Keratinocyte (primary cell): ENCODE results near the gene CYP1A1. TPM values are rescaled to one million over a fixed set of nuclear protein-coding genes. Genes with fewer than 3 reads are reported as not detected.
A peak's percentile ranks its signal among the peaks of the same experiment; 100 is the strongest.

ENCODE experiments used
- DNase-seq: peaks from one replicate; pipeline ENCODE4 v3.0.0-alpha.2; 2011; ENCODE audit warnings: low read depth, missing footprints, low spot score
- FAIRE-seq: peaks from 2 replicates; lab custom pipeline; 2011; peaks lifted over from hg19 to GRCh38; lab: Jason Lieb, UNC
- H2AFZ ChIP-seq: 2 replicates; pipeline ENCODE4 v1.6.0; 2012; ENCODE audit warnings: low read length, control low read depth, inconsistent platforms; ENCODE audit not compliant: control insufficient read depth
- H3K27ac ChIP-seq: 2 replicates; pipeline ENCODE4 v1.5.1; 2011; ENCODE audit warnings: low read length; ENCODE audit not compliant: control insufficient read depth, insufficient read depth
- H3K27me3 ChIP-seq: 3 replicates; pipeline ENCODE4 v1.6.0; 2011; ENCODE audit warnings: low read length; ENCODE audit not compliant: control insufficient read depth, insufficient read depth; ENCODE audit errors: extremely low read depth
- H3K36me3 ChIP-seq, 2 experiments: 2 replicates in 1 of 2; 3 replicates in 1 of 2; pipeline ENCODE4 v1.5.1; 2011; ENCODE audit warnings: low read length in 2 of 2, mild to moderate bottlenecking in 1 of 2; ENCODE audit not compliant: control insufficient read depth in 2 of 2, insufficient read depth in 2 of 2; ENCODE audit errors: extremely low read depth in 1 of 2
- H3K4me1 ChIP-seq: 3 replicates; pipeline ENCODE4 v1.5.1; 2011; ENCODE audit warnings: low read length; ENCODE audit not compliant: control insufficient read depth, insufficient read depth; ENCODE audit errors: extremely low read depth
- H3K4me2 ChIP-seq: 3 replicates; pipeline ENCODE4 v1.6.0; 2011; ENCODE audit warnings: low read depth, low read length; ENCODE audit not compliant: control insufficient read depth, insufficient read depth; ENCODE audit errors: extremely low read depth
- H3K4me3 ChIP-seq, 3 experiments: fragments of 200-600 bp in 1 of 3; sonication (generic) in 1 of 3; 2 replicates in 2 of 3; 3 replicates in 1 of 3; pipeline ENCODE4 v1.5.1; 2011 to 2016; ENCODE audit warnings: low read length in 3 of 3, mild to moderate bottlenecking in 3 of 3, control low read depth in 2 of 3, inconsistent platforms in 1 of 3, low read depth in 1 of 3, mixed read lengths in 1 of 3, mixed run types in 1 of 3, moderate library complexity in 1 of 3; ENCODE audit not compliant: control insufficient read depth in 2 of 3, insufficient read depth in 2 of 3; ENCODE audit errors: extremely low read depth in 1 of 3
- H3K79me2 ChIP-seq: 2 replicates; pipeline ENCODE4 v1.6.0; 2012; ENCODE audit warnings: low read length; ENCODE audit not compliant: control insufficient read depth, insufficient read depth
- H3K9ac ChIP-seq: 3 replicates; pipeline ENCODE4 v1.6.0; 2011; ENCODE audit warnings: low read length; ENCODE audit not compliant: control insufficient read depth, insufficient read depth; ENCODE audit errors: extremely low read depth
- H3K9me1 ChIP-seq: 3 replicates; pipeline ENCODE4 v1.6.0; 2011; ENCODE audit warnings: low read length; ENCODE audit not compliant: control insufficient read depth, insufficient read depth; ENCODE audit errors: extremely low read depth
- H3K9me3 ChIP-seq: 2 replicates; pipeline ENCODE4 v1.5.1; 2012; ENCODE audit warnings: low read depth, low read length; ENCODE audit not compliant: control insufficient read depth
- H4K20me1 ChIP-seq: 3 replicates; pipeline ENCODE4 v1.6.0; 2011; ENCODE audit warnings: low read length; ENCODE audit not compliant: control insufficient read depth, insufficient read depth; ENCODE audit errors: extremely low read depth
- CTCF ChIP-seq, 3 experiments: IDR thresholded peaks in 1 of 3; conservative IDR thresholded peaks in 1 of 3; optimal IDR thresholded peaks in 1 of 3; 2 replicates in 2 of 3; 3 replicates in 1 of 3; pipeline versions ENCODE3 to v1.5.1; 2011; ENCODE audit warnings: low read length in 3 of 3, mild to moderate bottlenecking in 3 of 3, moderate library complexity in 2 of 3, control low read depth in 1 of 3, inconsistent platforms in 1 of 3; ENCODE audit not compliant: insufficient read depth in 2 of 3; ENCODE audit errors: extremely low read depth in 1 of 3
- EZH2 ChIP-seq: IDR thresholded peaks from one replicate; pipeline ENCODE4 v1.6.1; 2012; ENCODE audit warnings: inconsistent platforms, mild to moderate bottlenecking, low read length, moderate library complexity
- dilution Hi-C: fragments of 300-500 bp; cut with MboI; formaldehyde crosslinking; loops from one replicate; pipeline ENCODE4 v1.7.0; 2020; ENCODE audit warnings: low sequenced_read_pairs; ENCODE audit not compliant: extremely low pct_ligation_motif_present
- polyA plus RNA-seq, 5 experiments: library from polyadenylated mRNA; depleted of rRNA in 3 of 5; stranded (reverse) in 3 of 5; stranded (forward) in 1 of 5; unstranded in 1 of 5; fragments of >200 nt; gene quantifications; 1 replicate in 1 of 5; 2 replicates in 3 of 5; 3 replicates in 1 of 5; pipeline versions ENCODE4 v1.2.1 to v1.2.3, GENCODE V29; 2011 to 2012; ENCODE audit warnings: missing spikeins in 2 of 5, low read depth in 1 of 5, low replicate concordance in 1 of 5

Gene CYP1A1
- polyA plus RNA-seq, 1 donor (not counting 4 experiments of a cell fraction or from before 2014, with no cell fraction given), result 4.8 TPM

DNA sequence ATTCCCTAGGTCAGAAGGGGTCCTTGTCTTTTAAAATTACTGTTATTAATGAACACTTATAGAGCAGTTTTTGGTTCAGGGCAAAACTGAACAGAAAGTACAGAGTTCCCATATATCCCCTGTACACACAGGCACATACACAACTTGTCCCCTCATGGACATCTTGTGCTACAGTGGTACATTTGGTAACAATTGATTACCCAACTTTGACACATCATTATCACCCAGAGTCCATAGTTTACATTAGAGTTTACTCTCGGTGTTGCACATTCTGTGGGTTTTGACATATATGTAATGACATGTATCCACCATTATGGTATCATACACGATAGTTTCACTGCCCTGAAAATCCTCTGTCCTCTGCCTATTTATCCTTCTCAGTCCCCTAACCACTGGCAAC lies 28.5 kb downstream of the CYP1A1 start:
- Histone ChIP-seq H3K4me2 (peak overlapping the region; percentile 90), H3K27ac (peak overlapping the region; percentile 95), H3K9me1 (no peaks in the 10 kb centered on the region), H2AFZ (peak overlapping the region; percentile 98), H3K79me2 (peaks cover 39% of the 10 kb centered on the region), H3K9me3 (no peaks in the 10 kb centered on the region), H3K4me3 (peak overlapping the region in 2 of 3 experiments; percentile 92 to 95), H3K27me3 (no peaks in the 10 kb centered on the region), H3K4me1 (peaks cover 14% of the 10 kb centered on the region), H3K9ac (peak overlapping the region; percentile 99), H4K20me1 (no peaks in the 10 kb centered on the region), H3K36me3 (peaks cover 0 to 3% of the 10 kb centered on the region in 2 experiments)
- TF ChIP-seq EZH2, result no peak
- no peak for TF ChIP-seq CTCF (optimal IDR thresholded peaks at IDR 0.05 in 1 of 3, IDR thresholded peaks at IDR 0.05 in 1 of 3, conservative IDR thresholded peaks at IDR 0.05 in 1 of 3; ENCODE audit: extremely low read depth in 1 of 3, insufficient read depth in 2 of 3, low read length in 3 of 3)
- dilution Hi-C loops, result no loop called here
- DNase-seq (no peak), FAIRE-seq (no peak)

DNA sequence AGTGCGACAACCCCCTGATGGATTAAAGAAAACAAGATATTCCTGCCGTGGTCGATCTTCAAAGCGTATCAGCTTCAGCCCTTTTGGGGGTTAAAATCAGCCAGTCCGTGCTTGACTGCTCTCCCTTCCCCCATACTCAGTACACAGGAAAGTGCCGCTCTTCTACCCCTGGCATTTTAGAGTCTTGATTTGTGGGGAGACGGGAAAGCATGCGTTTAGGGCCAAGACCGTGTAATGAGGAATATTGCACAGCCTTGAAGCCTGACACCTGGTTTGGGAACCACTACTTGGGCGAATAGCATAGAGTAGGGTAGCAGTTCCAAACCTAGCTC lies 29.0 kb downstream of the CYP1A1 start:
- Histone ChIP-seq H2AFZ (peak overlapping the region; percentile 98), H3K9me3 (no peaks in the 10 kb centered on the region), H3K79me2 (peaks cover 43% of the 10 kb centered on the region), H3K36me3 (peaks cover 0 to 3% of the 10 kb centered on the region in 2 experiments), H3K27ac (peak overlapping the region; percentile 95), H3K4me3 (peak overlapping the region; percentile 62 to 95 (median 92)), H3K27me3 (no peaks in the 10 kb centered on the region), H3K9ac (peak overlapping the region; percentile 99), H4K20me1 (no peaks in the 10 kb centered on the region), H3K9me1 (no peaks in the 10 kb centered on the region), H3K4me2 (peak overlapping the region; percentile 90), H3K4me1 (peaks cover 14% of the 10 kb centered on the region)
- TF ChIP-seq EZH2 (no peak), CTCF (optimal IDR thresholded peaks at IDR 0.05 in 1 of 3, IDR thresholded peaks at IDR 0.05 in 1 of 3, conservative IDR thresholded peaks at IDR 0.05 in 1 of 3; ENCODE audit: extremely low read depth in 1 of 3, insufficient read depth in 2 of 3, low read length in 3 of 3) (no peak)
- DNase-seq (no peak), FAIRE-seq (no peak)
- dilution Hi-C loops, result no loop called here
